Renal cortical epithelial cell (primary cell): ENCODE measurements around the gene ECE1. TPM values are rescaled to one million over a fixed set of nuclear protein-coding genes. Genes with fewer than 3 reads are reported as not detected.

Experiments
- DNase-seq: peaks from one replicate; pipeline ENCODE4 v3.0.0-alpha.2; 2011; ENCODE audit warnings: low read depth
- total RNA-seq: library from RNA; depleted of rRNA; stranded (reverse); fragments of >200 nt; gene quantifications from 2 replicates; pipeline ENCODE4 v1.2.3, GENCODE V29; 2014

ECE1 gene
- total RNA-seq, 1 donor from 2014 or later, result 191 TPM

DNA sequence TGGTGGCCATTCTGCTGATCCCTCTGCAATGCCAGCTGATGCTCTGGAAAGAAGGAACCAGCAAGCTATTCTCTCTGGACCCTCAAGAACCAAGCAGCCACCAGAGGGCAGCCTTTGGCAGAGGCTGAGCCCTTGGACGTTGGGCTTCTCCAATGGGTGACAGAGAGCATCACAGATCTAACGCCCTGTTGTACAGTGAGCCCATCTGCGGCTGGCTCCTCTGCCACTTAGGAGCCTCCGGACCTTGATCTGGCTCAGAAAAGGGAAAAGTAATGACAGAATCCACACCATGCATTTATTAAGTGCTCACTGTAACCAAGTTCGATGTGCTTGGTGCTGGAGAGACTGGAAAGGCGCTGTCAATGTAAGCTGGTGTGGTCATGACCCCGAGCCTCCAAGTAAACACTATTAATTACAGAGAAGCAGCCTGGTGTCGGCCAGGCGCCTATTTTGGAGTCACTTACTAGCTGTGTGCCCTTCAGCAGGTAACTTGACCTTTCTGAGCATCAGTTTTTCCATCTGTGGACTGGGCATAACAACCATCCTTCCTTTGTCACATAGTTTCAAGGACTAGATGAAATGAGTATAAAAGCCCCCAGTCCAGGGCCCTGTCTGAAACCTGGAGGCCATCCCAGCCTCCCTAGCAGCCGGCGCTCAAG, 34.9 kb downstream of the ECE1 start:
- peak; percentile 71 for DNase-seq

DNA sequence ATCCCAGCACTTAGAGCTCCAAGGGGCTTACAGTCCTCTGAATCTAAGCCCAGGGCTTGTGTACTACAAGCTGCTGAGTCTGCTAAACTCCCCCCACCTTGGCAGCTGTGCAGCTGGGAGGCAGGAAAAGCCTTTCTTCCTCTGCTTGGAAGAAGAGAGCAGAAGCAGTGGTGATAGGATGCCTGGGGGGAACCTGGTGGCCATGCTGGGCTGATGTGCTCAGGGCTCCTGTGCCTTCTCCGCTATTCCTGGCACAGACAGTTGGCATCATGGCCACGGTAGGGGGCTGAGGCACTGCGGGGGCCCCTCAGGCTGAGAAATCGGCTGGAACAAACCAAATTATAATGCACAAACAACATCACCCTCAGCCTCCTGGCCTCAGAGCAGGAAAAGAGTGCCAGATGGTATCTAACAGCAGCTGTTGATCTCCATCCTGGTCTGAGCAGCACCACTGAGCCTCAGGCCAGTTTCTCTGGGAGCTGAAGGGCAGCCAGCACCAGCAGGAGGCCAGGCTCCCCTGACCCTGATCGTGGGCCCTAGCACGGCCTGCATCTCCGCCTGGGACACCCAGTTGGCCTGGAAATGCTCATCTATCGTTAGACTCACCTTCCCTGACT, 35.8 kb downstream of the ECE1 start:
- DNase-seq, result no peak

DNA sequence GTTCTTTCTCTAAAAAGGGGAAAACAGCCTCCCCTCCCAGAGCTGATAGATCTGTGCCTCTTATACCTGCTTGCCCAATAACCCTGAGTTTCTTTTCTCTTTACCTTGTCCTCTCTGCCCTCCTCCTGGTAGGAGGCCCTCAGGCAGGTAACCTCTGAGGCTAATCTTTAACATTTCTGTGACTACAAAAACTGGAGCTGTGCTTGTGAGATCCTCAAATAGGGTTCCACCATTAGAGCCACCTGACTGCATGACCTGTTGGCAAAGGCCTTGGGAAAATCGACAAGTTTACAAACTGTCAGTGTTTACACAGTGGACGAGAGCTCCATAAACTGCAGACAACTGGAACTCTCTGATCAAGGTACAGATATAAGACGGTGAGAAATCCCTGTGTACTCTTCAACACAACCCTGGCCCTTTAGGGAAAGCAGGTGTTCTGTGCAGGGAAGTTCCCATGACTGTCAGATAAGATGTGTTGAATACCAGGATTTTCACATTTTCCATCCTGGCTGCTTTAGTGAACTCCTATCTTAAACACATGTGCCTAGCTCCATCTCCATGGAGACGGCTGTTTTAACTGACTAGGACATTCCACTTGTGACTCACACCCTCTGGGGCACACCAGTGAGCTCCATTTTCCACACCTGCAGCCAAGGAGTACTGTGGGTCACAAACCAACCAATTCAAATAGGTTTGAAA, 38.3 kb downstream of the ECE1 start:
- peak; percentile 99 for DNase-seq

DNA sequence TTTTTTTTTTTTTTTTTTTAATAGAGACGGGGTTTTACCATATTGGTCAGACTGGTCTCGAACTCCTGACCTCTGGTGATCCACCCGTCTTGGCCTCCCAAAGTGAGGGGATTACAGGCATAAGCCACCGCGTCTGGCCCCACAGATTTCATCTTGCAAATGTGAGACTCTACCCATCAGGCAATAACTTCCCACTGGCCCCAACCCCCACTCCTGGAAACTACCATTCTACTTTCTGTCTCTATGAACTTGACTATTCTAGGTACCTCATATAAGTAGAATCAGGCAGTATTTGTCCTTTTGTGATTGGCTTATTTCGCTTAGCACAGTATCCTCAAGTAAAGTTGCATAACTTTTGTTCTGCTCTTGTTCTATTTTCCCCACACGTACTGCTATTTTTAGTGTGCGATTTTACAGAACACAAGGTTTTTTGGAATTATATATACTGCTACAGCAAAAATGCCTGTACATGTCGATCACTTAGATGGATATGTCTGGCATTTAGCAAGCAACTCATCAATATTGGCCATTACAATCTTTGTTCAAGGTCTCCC, 40.2 kb downstream of the ECE1 start:
- no peak for DNase-seq

DNA sequence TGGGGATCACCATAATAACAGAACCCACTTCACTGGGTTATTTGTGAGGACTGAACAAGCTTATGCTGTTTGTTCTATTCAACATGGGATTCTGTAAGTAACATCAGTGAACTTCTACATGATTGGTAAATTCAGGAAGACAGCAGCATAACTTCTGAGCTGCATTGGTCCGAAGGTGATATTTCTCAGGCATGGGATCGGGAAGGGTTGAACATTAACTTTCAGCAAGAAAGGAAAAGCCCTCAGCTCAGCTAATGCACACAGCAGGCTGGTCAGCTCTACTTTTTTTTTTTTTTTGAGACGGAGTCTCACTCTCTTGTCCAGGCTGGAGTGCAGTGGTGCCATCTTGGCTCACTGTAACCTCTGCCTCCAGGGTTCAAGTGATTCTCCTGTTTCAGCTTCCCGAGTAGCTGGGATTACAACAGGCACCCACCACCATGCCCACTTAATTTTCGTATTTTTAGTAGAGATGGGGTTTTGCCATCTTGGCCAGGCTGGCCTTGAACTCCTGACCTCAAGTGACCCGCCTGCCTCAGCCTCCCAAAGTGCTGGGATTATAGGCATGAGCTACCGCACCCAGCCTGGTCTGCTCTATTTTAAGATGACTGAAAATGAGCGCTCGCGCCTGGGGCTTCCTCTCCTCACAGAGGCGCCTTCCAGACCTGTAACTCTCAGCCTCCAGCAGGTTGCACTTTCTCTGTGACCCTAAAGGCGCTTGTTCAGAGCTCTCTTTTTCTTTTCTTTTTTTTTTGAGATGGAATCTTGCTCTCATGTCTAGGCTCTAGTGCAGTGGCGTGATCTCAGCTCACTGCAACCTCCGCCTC, 42.2 kb downstream of the ECE1 start:
- DNase-seq, result peak; percentile 82

DNA sequence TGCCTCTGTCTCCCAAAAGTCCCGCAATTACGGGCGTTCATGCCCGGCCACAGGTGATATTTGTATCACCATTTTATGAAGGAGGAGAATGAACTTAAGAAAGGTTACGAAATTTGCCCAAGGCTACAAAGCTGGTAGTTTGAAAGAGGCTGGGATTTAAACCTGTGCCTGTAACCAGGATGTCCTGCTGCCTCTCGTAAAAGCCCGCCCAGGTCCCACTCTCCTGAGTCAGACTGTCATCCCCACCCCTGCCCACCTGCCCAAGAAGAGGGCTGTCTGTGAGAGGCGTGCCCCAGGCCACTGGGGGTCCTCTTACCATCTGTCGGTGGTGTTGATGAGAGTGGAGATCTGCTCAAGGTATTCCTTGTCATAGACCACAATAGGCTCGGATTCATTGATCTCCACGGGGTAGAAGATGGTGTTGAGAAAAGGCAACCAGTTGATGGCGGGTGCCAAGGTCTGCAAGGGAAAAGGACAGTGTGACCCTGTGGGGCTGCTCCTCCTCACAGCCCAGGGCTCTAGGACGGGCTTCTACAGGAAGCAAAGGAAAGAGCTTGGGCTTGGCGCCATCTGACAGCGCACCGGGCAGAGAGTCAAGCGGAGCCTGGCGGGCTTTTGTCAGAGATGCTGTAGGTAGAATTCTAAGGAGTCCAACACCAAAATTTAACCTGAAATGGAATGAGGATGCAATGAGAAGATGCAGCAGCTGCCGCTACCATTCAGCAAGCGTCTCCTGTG, 43.2 kb downstream of the ECE1 start:
- peak; percentile 52 for DNase-seq

DNA sequence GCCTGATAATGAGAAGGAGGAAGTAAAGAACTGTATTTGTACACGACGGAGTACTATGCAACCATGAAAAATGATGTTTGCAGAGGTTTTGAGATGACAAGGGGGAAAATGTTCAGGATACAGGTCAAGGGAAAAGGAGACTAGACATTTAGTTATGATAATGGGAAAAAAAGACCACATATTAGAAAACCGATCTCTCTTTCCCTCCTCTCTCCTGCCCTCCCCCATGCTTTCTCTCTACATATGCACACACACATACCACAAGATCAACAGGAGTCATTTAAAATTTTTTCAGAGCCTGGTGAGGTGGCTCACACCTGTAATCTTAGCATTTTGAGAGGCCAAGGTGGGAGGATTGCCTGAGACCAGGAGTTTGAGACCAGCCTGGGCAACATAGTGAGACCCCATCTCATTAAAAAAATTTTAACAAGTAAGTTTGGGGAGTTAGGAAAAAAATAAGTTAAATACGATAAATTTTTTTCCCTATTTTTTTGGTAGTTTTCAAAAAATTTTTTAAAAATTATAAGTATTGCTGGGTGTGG, 44.5 kb downstream of the ECE1 start:
- no peak for DNase-seq

DNA sequence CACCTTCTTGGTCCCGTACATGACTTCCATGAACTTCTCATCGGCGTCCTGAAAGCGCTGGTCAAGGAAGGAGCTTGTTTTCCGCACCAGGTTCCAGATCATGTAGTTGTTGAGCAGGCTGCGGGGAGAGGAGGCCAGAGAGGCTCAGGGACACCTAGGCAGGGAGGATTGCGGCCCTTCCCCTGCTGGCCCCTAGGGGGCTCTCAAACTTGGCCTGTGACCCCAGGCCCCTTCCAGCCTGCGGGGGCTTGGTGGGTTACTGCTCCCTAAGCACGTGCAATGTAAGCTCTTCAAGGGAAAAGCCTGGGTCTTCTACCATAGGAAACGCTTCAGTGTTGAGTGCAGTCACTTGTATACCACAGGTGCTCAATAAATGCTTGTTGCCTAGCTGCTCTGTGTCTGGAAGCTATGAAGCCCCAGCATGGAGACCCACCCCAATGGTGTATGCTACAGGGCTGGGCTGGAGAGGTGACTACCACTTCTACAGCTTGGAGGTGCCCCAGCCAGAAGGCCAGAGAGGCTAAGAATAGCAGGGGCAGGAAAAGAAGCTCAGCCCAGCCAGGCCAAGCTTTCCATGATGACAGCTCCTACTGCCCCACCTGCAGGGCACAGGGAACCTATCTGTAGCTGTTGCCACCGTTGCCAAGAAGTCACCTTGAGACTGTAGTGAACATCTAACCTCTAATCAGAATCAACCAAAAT, 45.1 kb downstream of the ECE1 start:
- no peak for DNase-seq

DNA sequence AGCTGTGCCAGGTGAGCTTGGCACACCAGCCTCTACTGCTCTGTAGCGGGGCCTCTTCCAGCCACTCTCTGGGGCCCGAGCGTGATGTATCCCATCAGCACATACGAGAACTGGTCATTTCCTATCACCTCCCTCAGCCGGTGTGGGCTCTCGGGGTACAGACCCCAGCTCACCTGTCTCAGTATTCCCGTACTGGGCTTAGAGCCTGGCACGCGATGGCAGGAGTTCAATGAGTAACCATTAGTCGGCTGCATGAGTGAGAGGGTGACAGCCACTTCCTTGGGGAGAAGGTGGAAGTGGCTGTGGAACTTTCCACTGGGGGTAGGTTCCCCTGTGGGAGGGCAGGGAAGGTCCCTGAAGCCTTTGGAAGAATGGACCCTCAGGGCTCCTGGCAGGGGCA, 46.1 kb downstream of the ECE1 start:
- DNase-seq, result no peak

DNA sequence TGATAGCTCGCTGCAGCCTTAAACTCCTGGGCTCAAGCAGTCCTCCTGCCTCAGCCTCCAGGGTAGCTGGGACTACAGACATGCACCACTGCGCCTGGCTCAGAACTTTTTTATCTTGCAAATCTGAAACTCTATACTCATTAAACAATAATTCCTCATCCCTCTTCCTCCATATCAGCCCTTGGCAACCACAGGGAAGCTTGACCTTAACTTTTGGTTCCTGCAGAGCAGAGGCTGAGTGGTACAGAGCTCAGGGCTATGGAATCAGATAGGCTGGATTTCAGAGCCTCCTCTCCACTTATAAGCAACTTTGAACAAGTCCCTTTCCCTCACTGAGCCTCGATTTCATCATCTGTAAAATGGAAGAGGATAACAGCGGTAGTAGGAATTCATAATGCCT, 47.4 kb downstream of the ECE1 start:
- no peak for DNase-seq

DNA sequence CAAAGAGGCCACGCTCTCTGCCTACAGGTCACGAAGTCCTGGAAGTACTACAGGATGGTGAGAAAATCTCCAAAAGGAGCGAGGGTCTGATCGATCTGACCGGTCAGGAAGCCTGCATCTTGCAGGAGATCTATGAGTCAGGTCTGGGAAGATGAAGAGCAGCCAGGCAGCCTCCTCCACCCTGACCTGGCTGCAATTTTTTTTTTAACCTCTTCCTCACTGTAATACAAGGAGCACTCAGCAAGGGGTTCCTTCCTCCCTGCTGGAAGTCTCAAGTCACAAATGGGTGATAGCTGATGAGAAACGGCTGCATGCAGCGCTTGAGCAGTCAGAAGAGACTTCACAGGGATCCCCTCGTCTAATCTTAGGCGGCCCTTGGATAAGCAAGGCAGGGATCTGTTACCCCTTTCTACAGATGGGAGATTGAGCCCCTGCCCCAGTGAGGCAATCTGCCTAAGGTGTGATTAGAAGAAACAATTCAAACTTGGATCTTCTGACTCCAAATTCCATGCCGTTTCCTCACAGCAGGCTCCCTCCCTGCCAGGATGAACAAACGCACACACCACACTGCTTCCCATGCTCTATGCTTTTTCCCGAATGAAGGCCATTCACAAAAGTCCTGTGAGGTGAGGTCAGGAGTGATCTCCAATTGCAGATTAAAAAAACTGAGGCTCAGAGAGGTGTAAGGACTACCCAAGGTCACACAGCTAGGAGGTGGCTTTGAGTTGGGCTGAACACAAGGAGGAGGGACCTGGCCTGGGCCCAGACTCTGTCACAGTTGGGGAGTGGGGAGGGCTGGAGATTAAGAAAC, 48.3 kb downstream of the ECE1 start:
- no peak for DNase-seq

DNA sequence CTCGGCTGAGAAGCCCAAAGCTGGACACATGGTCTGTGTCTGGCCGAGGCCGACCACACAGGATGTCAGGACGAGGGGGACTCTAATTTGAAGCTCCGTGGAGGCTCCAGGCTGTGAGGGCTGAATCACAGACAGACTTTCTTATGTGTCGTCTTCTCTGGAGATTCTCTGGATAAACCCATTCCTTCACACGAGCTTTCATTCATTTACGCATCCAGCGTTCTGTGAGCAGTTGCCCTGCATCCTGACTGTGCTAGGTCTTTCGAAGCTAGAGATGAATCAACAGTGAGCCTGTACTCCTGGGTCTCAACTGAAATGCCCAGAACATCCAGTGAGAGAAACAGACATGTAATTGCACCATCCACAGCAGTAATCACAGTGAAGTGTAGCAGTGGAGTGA, 49.6 kb downstream of the ECE1 start:
- DNase-seq, result no peak

DNA sequence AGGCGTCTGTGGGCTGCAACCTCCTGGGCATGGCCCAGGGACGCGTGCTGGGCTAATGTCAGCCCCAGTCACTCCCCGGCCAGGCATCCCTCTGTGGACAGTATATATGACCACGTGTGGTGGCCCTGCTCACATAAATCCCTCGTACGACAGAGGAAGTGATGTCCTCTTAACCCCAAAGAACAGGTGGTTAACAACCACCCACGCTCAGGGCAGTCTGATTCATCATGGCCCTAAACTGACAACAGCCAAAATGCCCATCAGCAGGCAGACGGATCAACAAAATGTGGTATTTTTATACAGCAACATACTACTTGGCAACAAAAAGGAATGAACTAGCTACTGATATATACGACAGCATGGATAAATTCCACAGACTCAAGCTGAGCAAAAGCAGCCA, 51.0 kb downstream of the ECE1 start:
- DNase-seq, result peak; percentile 91

DNA sequence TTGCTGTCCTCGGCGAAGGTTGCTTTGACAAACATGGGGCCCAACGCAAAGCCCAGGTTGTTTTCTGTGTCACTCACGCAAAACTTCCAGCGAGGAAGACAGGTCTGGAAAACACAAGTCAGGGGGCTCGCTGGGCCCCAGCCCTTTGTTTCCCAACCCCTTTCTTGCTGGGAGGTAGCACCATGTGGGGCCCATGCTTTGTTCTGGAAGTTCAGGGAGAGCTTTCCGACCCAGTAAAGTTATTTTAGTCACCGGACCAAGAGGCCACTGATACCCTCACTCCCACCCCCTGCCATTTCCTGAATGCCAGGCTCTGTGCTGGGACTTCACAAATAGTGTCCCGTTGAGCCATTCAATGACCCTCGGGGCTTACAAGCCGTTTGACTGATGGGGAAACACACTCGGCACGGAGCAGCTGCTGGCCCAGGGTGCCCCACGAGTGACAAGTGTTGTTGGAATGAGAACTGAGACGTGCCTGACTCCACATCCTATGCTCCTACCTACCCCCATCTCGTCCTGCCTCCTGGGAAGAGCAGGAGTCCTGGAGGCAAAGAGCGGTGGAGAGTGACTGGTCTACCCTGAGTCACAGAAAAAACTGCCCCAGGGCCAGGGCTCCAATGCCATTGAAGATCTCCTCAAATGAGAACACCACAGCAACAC, 52.0 kb downstream of the ECE1 start:
- DNase-seq, result peak; percentile 95

DNA sequence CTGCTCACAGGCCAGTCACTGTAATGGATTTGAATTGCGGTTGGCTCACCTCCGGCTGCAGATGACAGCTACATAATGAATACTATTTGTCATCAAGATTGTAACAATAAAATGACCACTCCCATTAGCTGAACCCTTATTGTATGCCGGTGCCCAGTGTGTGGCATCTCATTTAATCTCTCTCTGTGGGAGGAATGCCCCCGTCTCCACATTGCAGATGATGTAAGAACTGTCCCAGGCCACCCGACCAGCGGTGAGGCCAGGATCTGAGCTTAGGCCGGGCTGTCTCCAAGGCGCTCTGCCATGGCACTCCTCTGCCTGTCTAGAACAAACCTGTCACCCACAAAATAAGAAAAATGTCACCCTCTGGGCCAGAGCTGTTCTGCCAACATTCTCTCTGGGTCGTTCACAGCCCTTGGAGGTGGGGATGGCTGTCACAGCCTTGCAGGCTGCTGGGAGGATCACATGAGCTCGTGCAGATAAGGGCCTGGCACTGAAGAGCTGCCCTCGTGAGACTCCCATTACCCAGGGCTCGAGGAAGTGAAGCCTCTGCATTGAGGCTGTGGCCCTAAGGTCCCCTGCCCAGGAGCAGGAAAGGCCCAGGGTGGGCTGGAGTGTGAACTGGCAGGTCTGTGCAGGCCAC, 52.7 kb downstream of the ECE1 start:
- no peak for DNase-seq

DNA sequence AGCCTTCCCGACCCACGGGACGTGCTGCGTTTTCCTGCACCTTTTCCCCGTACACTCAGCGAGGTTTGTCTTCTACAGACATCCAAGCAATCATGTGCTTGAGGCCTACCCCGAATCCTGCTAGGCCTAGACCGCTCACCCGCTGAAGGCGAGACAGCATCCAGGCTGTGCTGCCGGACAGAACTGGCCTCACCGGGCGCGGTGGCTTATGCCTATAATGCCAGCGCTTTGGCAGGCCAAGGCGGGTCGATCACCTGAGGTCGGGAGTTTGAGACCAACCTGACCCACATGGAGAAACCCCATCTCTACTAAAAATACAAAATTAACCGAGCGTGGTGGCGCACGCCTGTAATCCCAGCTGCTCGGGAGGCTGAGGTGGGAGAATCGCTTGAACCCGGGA, 54.1 kb downstream of the ECE1 start:
- DNase-seq, result no peak

DNA sequence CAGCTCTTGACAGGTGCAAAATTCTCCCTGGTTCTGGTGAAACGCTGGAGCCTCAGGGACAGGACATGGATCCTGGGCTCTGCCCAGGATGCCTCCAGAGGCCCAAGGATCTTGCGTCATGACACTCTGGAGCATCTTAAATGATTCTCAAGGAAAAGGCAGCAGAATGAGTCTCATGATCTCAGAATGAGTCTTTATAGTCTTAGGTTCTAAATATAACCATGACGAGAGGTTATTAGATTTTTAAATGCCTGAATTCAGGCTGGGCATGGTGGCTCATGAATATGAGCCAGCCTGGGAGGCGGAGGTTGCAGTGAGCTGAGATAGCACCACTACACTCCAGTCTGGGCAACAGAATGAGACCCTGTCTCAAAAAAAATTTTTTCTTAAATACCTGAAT, 55.5 kb downstream of the ECE1 start:
- DNase-seq, result no peak

DNA sequence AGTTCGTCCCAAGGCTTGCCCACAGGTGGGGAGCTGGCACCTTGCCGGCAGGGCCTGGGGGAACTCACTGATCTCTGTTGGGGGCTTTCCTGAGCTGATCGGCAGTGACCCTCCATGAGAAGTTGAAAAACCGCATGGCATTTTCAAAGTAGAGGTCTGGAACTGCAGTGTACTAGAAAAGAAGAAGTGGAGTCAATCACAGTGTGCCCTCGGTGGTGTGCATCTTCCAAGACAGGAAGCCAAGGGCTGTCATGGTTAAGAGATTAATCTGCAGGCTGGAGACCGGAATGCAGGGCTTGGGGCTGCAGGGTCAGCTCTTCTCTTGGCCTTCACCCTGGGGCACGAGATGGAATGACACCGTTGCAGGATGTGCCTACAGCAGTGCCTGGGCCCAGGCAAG, 56.8 kb downstream of the ECE1 start:
- no peak for DNase-seq

DNA sequence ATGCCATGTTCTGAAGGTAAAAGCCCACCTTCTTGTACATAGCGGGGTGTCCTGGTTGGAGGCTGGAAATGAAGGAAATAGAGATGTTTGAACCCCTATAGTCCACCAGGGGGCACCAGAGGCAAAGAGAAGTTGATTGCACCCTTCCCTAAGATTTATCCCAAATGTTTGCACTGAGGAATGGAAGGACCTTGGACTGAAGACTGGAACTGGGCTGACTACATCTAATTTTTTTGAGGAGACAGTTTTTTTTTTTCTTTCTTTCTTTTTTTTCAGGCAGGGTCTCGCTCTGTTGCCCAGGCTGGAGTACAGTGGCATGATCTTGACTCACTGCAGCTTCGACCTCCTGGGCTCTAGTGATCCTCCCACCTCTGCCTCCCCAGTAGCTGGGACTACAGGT, 58.2 kb downstream of the ECE1 start:
- peak; percentile 53 for DNase-seq
